ENCODE results near the gene GNA14.

DNA sequence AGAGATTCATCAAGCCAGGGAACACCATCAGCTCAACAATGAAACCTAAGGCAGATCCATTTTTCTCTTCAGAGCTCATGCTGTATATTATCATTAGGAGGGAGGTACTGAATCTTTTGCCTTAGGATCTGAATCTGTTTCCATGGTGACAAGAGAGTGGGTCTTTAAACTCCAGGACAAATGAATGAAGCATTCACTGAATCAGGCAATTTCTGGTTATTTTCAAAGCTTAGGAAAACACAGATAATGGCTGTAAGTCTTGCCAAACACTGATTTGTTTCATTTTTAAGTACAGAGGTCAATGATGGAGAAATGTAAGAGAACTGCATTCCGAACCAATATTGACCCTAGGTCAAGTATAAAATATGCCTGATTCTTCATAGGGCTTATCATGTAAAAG, 84.9 kb downstream of the GNA14 start:
- no peak for TF ChIP-seq POLR2A (IDR thresholded peaks at IDR 0.05)
- TF ChIP-seq, protein P1, sequence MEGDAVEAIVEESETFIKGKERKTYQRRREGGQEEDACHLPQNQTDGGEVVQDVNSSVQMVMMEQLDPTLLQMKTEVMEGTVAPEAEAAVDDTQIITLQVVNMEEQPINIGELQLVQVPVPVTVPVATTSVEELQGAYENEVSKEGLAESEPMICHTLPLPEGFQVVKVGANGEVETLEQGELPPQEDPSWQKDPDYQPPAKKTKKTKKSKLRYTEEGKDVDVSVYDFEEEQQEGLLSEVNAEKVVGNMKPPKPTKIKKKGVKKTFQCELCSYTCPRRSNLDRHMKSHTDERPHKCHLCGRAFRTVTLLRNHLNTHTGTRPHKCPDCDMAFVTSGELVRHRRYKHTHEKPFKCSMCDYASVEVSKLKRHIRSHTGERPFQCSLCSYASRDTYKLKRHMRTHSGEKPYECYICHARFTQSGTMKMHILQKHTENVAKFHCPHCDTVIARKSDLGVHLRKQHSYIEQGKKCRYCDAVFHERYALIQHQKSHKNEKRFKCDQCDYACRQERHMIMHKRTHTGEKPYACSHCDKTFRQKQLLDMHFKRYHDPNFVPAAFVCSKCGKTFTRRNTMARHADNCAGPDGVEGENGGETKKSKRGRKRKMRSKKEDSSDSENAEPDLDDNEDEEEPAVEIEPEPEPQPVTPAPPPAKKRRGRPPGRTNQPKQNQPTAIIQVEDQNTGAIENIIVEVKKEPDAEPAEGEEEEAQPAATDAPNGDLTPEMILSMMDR (IDR thresholded peaks at IDR 0.05), result no peak
